RKO (cell line): ENCODE data around the gene TRA2B.
"Not testable (repeated sequence)": the region's sequence is repeated elsewhere in the genome, so short reads cannot be mapped to it uniquely, and the experiment has no call there.

ENCODE experiments used
- DNase-seq: peaks from one replicate; pipeline ENCODE4 v3.0.0-alpha.2; 2016; ENCODE audit warnings: low spot score

TRA2B gene

DNA sequence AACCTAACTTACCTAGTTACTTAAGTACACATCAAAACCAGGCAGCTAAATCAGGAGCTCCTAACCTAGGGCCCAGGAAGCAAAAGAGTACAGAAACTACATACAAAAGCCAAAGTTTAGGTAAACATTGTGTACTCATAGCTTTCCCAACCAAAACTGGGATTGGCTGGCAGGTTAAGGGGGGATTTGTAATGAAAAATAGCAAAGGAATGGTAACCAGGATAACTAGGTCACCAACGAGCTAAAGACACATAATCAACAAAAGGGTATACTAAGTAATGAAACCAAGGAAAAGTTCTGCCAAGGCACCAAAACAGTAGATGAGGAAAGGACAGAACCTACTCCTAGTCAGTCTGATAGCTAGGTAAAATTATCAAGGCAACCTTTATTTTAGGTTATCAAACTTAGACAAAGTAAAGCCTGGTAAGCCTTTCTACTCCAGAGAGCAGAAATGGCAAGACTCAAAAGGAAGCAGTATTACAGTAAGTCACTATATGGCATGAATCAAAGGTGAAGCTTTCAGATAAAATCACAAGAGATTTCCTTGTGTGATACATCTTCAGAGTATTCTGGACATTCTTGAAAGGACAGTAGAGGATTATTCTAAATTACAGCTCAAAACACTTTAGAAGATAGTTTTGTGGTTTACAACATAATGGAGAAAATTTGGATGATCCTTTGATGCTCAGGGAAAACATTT is 10.2 kb downstream of the TRA2B start:
- no peak for DNase-seq

DNA sequence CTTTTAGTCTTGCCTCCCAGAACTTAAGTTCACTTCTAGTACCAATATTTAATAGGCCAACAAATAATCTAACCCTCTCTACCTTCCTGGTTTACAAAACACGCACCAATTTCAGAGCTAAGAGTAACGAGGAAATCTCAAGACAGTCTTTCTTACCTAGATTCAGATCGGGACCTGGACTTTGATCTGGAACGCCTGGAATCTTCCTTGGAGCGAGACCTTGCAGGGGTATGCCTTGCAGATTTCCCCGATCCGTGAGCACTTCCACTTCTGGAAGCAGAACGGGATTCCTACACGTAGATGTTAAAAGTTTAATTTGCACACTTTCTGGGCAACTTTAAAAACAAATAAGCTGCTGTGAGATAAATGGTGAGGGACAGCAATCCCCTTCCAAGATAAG is 11.4 kb downstream of the TRA2B start:
- no peak for DNase-seq

GRCh38 chr3:185925353-185925752 is 12.5 kb downstream of the TRA2B start:
- DNase-seq, result no peak

GRCh38 chr3:185924375-185924774 is 13.4 kb downstream of the TRA2B start:
- no peak for DNase-seq

GRCh38 chr3:185920184-185920583 is 17.6 kb downstream of the TRA2B start:
- DNase-seq, result no peak

DNA sequence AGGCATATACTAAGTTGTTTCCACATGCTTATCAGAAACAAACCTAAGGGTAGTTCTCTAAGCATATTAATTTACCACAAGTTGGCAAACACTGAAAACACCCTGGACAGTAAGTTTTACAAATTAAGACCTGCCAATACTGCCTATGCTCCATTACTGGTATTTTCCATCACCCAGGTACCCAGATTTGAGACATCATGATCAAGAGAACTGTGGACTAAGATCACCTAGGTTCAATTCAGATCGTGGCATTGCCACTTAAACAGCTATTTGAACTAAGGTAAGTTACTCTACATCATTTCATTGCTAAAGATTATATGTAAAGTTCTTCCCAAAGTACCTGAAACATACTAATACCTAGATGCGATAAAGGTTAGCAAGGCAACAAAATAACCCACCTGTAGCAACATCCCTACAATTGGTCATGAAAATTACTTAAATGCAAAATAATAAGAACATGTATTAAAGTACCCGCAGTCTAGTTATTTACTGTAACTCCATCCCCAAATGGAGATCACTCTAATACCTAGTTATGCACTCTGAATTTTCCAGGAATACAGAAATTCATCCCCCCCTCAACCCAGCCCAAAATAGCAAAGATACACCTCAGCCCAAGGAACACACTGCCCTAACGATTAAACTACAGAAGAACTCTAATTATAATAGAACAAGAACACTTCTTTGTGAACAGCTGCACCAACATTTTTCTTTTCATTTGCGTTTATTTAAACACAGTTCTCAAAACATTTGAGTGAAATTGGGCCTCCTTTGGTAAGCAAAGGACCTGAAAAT is 21.6 kb downstream of the TRA2B start:
- DNase-seq, result no peak

DNA sequence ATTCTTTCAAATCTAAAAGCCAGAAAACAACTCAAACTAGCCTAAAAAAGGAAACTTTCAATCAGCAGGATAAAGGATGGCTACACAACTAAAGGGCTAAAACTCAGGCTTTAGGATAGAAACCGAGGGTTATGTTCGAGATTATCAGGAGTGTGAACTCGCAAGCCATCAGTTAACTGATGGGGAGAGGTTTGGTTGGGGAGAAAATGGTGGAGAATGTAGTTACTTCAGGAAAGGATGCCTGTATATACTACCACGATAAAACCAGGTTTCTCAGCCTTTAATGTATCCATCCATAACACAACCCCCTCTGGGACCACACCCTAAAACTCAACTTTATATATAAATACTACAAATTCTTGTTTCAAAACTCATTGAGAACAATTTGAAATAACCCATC is 22.2 kb downstream of the TRA2B start:
- DNase-seq, result no peak

GRCh38 chr3:185914911-185915629 is 22.7 kb downstream of the TRA2B start:
- DNase-seq, result no peak

DNA sequence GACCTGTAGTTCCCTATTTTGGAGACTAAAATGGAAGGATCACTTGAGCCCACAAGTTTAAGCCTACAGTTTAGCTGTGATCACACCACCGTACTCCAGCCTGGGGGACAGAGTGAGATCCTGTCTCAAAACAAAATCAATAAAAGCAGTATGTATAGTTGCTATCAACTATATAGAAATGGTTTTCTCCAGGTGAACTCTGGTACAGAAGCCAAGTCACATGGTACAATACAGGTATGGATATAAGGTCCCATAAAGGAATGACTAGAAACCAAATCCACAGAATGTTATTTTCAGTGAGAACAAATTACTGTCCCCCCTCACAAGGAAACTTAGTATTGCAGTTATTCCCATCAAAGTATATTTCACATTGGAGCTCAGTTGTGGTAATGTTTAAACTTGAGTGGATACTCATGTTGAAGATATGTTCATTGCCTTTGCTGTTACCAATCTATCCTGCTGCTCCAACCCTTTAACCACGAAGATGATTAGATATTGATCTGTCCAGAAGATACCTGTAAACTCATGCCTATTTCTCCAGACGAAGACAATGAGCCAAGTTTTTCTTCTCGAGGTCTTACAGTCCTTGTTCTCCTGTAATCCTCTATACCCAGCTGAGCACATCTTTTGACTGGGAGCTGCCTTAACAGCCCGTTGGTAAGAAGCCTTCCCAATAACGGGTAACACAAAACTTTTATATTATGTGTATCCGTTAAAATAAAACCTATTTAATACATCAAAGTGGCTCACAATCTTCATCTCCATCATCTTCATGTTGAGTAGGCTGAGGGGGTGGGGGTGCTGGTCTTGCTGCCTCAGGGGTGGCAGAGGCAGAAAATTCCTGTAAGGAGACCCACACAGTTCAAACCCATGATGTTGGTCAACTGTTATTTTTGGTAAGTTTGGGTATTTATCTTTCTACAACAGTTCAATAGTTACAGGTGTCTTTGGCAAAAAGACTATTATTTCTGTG is 24.6 kb downstream of the TRA2B start:
- DNase-seq, result no peak

GRCh38 chr3:185912512-185912911 is 25.3 kb downstream of the TRA2B start:
- no peak for DNase-seq

GRCh38 chr3:185911076-185911448 is 26.8 kb downstream of the TRA2B start:
- not testable (repeated sequence) for DNase-seq

DNA sequence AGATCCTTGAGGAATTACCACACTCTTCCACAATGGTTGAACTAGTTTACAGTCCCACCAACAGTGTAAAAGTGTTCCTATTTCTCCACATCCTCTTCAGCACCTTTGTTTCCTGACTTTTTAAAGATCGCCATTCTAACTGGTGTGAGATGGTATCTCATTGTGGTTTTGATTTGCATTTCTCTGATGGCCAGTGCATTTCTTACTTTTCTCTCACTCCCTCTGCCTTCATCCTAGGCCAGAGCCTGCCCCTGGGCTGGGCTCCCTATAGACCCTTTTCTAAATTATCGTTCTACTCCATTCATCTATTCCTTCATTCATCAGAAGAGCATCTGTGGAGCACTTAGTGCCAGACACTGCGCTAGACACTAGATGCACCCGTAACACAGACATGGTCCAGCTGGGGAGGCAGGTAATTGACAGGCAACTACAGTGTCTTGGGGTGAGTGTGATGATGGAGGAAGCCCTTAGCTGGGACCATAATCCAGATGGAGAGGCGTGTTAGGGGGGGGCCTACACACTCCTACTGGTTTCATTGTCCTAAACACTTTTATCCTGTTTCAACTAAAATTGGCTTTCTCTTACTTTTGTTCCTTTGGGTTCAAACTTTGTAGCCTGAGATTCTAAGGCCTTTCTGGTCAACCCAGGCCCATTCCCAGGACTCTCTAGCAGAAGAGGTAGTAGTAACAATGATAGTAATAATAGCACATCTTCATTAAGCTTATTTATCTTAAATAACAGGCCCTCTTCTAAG is 27.3 kb downstream of the TRA2B start:
- not testable (repeated sequence) for DNase-seq

DNA sequence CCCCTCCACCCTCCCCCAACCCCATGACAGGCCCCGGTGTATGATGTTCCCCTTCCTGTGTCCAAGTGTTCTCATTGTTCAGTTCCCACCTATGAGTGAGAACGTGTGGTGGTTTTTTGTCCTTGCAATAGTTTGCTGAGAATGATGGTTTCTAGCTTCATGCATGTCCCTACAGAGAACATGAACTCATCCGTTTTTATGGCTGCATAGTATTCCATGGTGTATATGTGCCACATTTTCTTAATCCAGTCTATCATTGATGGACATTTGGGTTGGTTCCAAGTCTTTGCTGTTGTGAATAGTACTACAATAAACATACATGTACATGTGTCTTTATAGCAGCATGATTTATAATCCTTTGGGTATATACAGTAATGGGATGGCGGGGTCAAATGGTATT is 27.9 kb downstream of the TRA2B start:
- not testable (repeated sequence) for DNase-seq

- DNase-seq, result peak; percentile 98
Measured at GRCh38 chr3:185900228-185900627, 37.6 kb downstream of the TRA2B start.

DNA sequence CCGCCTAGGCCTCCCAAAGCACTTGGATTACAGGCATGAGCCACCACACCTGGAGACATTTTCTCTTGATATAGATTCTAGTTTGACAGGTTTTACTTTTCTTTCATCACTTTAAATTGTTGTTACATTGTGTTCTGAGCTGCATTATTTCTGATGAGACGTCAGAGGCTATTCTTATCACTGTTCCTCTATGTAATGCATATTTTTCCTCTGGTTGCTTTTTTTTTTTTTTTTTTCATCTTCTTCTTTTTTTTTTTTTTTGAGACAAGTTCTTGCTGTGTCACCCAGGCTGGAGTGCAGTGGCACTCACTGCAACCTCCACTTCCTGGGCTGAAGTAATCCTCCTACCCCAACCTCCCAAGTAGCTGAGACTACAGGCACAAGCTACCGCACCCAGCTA is 41.2 kb downstream of the TRA2B start:
- no peak for DNase-seq

- DNase-seq, result no peak
Measured at GRCh38 chr3:185887066-185887465, 50.7 kb downstream of the TRA2B start.

DNA sequence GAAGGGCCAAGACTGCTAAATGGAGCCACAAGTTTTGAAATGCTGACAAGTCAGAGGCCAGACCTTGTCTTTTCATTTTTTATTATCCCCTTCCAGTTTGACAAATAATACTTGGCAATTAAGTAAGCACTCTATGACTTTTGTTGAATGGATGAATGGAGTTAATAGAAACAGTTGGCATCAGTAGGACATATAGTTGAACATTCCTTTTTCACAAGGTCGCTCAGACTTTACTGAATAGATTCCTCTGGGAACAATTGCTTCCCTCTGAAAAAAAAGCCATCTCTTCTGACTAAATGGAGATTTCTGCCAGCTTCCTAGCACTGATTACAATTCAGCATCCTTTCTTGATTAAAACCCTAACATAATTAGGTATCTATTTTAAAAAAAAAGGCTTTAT is 53.2 kb downstream of the TRA2B start:
- no peak for DNase-seq

- DNase-seq, result no peak
Measured at GRCh38 chr3:185881926-185882325, 55.9 kb downstream of the TRA2B start.

- no peak for DNase-seq
Measured at GRCh38 chr3:185880600-185880999, 57.2 kb downstream of the TRA2B start.

DNA sequence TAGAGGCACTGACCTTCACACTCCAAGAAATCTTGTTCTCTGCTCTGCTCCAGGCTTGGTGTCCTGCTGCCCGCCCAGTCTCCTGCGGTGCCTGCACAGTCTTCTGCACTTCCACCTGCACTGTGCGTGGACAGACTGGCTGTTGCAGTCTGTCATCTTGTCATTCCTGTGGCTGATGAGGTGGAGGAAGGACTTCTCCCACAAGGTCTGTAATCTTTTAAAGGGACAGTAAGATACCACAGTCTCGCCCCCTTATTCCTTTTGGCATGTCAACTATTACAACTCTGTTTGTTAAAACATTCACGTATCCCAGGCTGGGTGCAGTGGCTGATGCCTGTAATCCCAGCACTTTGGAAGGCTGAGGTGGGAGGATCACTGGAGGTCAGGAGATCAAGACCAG is 58.9 kb downstream of the TRA2B start:
- DNase-seq, result no peak

DNA sequence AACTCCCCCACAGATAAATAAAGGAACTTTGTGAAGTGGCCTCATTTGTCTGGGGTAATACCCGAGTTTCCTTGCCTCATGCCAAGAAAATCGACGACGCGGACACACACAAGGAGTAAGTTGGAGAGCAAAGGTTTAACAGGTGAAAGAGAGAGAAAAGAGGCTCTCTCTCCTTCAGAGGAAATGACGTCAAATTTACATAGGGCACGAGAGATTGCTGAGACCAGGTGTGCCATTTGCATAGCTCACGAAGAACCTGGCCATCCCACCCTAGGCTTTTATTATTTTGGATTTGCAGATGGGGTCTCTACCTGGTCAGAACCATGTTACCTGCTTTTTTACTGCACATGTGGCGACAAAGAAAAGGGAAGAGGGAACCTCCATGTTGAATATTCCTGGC is 63.7 kb downstream of the TRA2B start:
- no peak for DNase-seq
